DND-41 (cell line): ENCODE measurements around the gene NCK2.

Source experiments
- ATAC-seq: fragments of 200-7000 bp; cut with Tn5 transposase; 3 replicates; pipeline ENCODE4 v1.9.1; 2021; ENCODE audit warnings: low read depth; ENCODE audit not compliant: insufficient read depth
- DNase-seq: peaks from one replicate; pipeline ENCODE4 v3.0.0-alpha.2; 2020
- H2AFZ ChIP-seq: 2 replicates; pipeline ENCODE4 v1.6.0; 2012; ENCODE audit warnings: low read depth, low read length
- H3K27ac ChIP-seq: 2 replicates; pipeline ENCODE4 v1.5.1; 2012; ENCODE audit warnings: low read length, inconsistent platforms
- H3K27me3 ChIP-seq: fragments of 200-600 bp; sonication (generic); 2 replicates; pipeline ENCODE4 v1.6.0; 2012; ENCODE audit warnings: low read length, mild to moderate bottlenecking, inconsistent platforms; ENCODE audit not compliant: insufficient read depth, poor library complexity
- H3K36me3 ChIP-seq: 2 replicates; pipeline ENCODE4 v1.5.1; 2012; ENCODE audit warnings: low read length, inconsistent platforms; ENCODE audit not compliant: insufficient read depth
- H3K4me1 ChIP-seq: 2 replicates; pipeline ENCODE4 v1.5.1; 2012; ENCODE audit warnings: mild to moderate bottlenecking, low read length; ENCODE audit not compliant: insufficient read depth
- H3K4me2 ChIP-seq: 2 replicates; pipeline ENCODE4 v1.6.0; 2012; ENCODE audit warnings: mild to moderate bottlenecking, moderate library complexity, low read length, inconsistent platforms; ENCODE audit not compliant: insufficient read depth
- H3K4me3 ChIP-seq, 2 experiments: fragments of 200-600 bp in 1 of 2; shearing (Covaris generic) in 1 of 2; 2 replicates each; pipeline ENCODE4 v1.5.1; 2012 to 2016; ENCODE audit warnings: inconsistent platforms in 2 of 2, low read length in 2 of 2, mild to moderate bottlenecking in 2 of 2, low read depth in 1 of 2, moderate library complexity in 1 of 2
- H3K79me2 ChIP-seq: 2 replicates; pipeline ENCODE4 v1.6.0; 2012; ENCODE audit warnings: low read length, inconsistent platforms; ENCODE audit not compliant: insufficient read depth
- H3K9ac ChIP-seq: 2 replicates; pipeline ENCODE4 v1.6.0; 2012; ENCODE audit warnings: low read depth, mild to moderate bottlenecking, inconsistent platforms, low read length, moderate library complexity
- H3K9me3 ChIP-seq: 2 replicates; pipeline ENCODE4 v1.5.1; 2012; ENCODE audit warnings: low read length, moderate library complexity, mild to moderate bottlenecking, inconsistent platforms; ENCODE audit not compliant: insufficient read depth, severe bottlenecking
- H4K20me1 ChIP-seq: 2 replicates; pipeline ENCODE4 v1.6.0; 2012; ENCODE audit warnings: low read length; ENCODE audit not compliant: insufficient read depth
- EZH2 ChIP-seq: IDR thresholded peaks from 3 replicates; pipeline ENCODE4 v1.6.1; 2012; ENCODE audit warnings: borderline replicate concordance, low read depth, mild to moderate bottlenecking, moderate library complexity, low read length, inconsistent platforms; ENCODE audit not compliant: severe bottlenecking
- TF ChIP-seq, protein P1 (sequence below): IDR thresholded peaks from 2 replicates; pipeline ENCODE4 v1.5.1; 2012; ENCODE audit warnings: borderline replicate concordance, low read length, moderate library complexity, mild to moderate bottlenecking; ENCODE audit not compliant: poor library complexity, severe bottlenecking; ENCODE audit errors: extremely low read depth

Gene NCK2

GRCh38 chr2:105848367-105848766 lies 103.7 kb downstream of the NCK2 start:
- H3K27me3 ChIP-seq: no peaks in the 10 kb centered on the region
- H2AFZ ChIP-seq: no peak overlapping the region
- H3K36me3 ChIP-seq: 0 out of 2 replicates have a peak, but pooled peaks cover 3% of the 10 kb centered on the region
- TF ChIP-seq EZH2: no peak
- TF ChIP-seq, protein P1, sequence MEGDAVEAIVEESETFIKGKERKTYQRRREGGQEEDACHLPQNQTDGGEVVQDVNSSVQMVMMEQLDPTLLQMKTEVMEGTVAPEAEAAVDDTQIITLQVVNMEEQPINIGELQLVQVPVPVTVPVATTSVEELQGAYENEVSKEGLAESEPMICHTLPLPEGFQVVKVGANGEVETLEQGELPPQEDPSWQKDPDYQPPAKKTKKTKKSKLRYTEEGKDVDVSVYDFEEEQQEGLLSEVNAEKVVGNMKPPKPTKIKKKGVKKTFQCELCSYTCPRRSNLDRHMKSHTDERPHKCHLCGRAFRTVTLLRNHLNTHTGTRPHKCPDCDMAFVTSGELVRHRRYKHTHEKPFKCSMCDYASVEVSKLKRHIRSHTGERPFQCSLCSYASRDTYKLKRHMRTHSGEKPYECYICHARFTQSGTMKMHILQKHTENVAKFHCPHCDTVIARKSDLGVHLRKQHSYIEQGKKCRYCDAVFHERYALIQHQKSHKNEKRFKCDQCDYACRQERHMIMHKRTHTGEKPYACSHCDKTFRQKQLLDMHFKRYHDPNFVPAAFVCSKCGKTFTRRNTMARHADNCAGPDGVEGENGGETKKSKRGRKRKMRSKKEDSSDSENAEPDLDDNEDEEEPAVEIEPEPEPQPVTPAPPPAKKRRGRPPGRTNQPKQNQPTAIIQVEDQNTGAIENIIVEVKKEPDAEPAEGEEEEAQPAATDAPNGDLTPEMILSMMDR: no peak
- peaks cover 19% of the 10 kb centered on the region; the same call in 1 of the 2 replicates for H4K20me1 ChIP-seq
- H3K79me2 ChIP-seq: peaks cover 55% of the 10 kb centered on the region
- no peak overlapping the region for H3K4me2 ChIP-seq
- no peak overlapping the region for H3K27ac ChIP-seq
- H3K4me1 ChIP-seq: no peaks in the 10 kb centered on the region
- DNase-seq: no peak
- no peak for ATAC-seq
- no peak overlapping the region for H3K9ac ChIP-seq
- no peaks in the 10 kb centered on the region for H3K9me3 ChIP-seq
- no peak overlapping the region for H3K4me3 ChIP-seq

- Histone ChIP-seq H3K4me3 (no peak overlapping the region), H4K20me1 (peaks cover 18% of the 10 kb centered on the region; the same call in 1 of the 2 replicates), H3K4me1 (no peaks in the 10 kb centered on the region), H3K27ac (no peak overlapping the region), H3K79me2 (peaks cover 49% of the 10 kb centered on the region), H3K9me3 (no peaks in the 10 kb centered on the region), H3K4me2 (no peak overlapping the region), H3K9ac (no peak overlapping the region), H2AFZ (no peak overlapping the region), H3K36me3 (0 out of 2 replicates have a peak, but pooled peaks cover 3% of the 10 kb centered on the region), H3K27me3 (no peaks in the 10 kb centered on the region)
- DNase-seq: no peak
- TF ChIP-seq, protein P1: no peak
- no peak for TF ChIP-seq EZH2
- ATAC-seq: no peak
Measured at GRCh38 chr2:105849431-105850179, 104.9 kb downstream of the NCK2 start.

DNA sequence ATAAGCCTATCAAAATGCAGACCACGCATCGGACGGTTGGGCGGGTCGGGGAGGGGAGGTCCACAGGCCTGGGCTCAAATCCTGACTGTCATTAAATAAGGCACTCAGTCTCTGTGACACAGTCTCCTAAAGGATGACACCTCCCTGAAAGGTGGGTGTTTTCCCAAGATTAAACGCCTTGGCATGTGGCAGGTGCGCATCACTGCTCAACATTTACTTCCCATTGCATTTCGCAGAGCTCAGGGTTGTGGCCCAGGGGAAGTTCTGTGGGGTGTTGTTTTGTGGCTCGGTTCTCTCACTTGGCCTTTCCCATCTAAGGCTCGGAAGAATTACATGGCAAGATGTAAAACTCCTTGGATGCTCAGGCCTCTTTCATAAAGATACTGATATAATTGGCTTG lies 107.4 kb downstream of the NCK2 start:
- no peak for TF ChIP-seq EZH2
- TF ChIP-seq, protein P1: no peak

More for the DNA sequence above, 107.4 kb downstream of the NCK2 start:
- no peak overlapping the region for H3K4me2 ChIP-seq
- peaks cover 9% of the 10 kb centered on the region for H3K36me3 ChIP-seq
- peaks cover 43% of the 10 kb centered on the region for H3K79me2 ChIP-seq
- H4K20me1 ChIP-seq: peaks cover 16% of the 10 kb centered on the region; the same call in 1 of the 2 replicates
- H3K4me3 ChIP-seq: no peak overlapping the region
- H3K27me3 ChIP-seq: no peaks in the 10 kb centered on the region
- H3K9me3 ChIP-seq: no peaks in the 10 kb centered on the region
- no peak for DNase-seq
- ATAC-seq: no peak
- no peak overlapping the region for H3K9ac ChIP-seq
- H3K4me1 ChIP-seq: no peaks in the 10 kb centered on the region
- no peak overlapping the region for H2AFZ ChIP-seq
- H3K27ac ChIP-seq: no peak overlapping the region
